GM19238 (cell line): ENCODE measurements around the gene SLC43A2.
"Not testable (repeated sequence)": the region's sequence is repeated elsewhere in the genome, so short reads cannot be mapped to it uniquely, and the experiment has no call there.

Source experiments
- DNase-seq: peaks from one replicate; pipeline ENCODE4 v3.0.0; 2011; ENCODE audit warnings: low spot score; ENCODE audit not compliant: insufficient read length

SLC43A2 gene

DNA sequence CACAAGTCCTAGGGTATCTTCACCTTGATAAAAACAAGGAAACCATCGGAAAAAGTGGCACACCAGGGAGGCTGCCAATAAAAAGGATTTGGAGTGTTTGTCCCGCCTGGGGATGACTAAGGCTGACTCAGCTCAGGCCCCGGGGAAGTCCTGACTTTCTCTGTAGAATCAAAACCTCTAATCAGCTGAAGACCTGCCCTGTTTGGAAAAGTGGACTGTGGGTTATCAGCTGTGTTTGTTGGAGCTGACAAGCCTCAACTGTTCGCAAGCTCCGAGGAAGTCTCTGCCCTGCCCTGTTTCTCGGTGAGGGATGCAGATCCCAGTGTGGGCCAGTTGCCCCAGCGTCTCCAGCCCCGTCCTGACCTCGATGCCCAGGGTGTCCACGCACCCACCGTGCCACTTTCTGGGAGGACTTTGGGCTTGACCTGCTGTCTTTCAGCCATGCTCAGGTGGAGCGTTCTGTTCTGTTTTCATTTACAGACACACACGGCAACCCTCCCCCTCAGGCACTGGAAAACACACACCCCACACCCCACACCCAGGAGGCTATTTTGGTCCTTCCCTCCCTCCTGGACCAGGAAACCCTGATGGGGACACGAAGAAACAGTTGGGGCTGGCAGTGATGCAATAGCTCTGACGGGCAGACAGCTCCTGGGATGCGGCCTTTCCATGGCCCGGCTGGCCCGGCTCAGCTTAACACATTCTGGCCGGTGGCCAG, 38.4 kb downstream of the SLC43A2 start:
- no peak for DNase-seq

DNA sequence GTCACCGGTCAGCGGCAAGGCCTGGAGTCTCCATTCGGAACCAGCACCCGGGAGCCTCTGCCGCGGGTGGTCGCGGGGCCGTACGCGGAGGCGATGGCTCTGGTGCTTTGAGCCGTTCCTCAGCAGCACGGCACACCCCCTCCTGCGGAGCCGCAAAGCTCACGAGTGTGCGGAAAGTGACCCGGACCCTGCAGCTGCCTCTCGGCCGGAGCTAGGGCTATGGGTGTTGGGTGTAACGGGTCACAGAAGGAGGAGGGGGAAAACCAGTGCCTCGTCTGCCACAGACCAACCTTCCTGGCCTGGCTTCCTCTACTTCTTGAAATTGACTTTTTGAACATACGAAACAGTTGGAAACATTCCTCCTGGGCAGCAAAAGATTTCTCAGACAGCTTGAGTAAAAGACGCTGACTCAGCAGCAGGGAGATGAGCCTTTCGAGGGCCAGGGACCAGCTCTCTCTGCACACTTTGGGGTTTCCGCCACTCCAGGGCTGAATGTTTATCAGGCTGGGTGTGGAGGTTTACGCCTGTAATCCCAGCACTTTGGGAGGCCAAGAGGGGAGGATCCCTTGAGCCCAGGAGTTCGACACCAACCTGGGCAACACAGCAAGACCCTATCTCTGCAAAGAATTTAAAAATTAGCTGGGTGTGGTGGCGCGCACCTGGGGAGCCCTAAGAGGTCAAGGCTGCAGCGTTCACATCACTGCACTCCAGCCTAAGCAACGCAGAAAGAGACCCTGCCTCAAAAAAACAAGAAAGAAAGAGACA, 39.6 kb downstream of the SLC43A2 start:
- no peak for DNase-seq

- DNase-seq = no peak
Observed at GRCh38 chr17:1584167-1584566, 44.5 kb downstream of the SLC43A2 start.

DNA sequence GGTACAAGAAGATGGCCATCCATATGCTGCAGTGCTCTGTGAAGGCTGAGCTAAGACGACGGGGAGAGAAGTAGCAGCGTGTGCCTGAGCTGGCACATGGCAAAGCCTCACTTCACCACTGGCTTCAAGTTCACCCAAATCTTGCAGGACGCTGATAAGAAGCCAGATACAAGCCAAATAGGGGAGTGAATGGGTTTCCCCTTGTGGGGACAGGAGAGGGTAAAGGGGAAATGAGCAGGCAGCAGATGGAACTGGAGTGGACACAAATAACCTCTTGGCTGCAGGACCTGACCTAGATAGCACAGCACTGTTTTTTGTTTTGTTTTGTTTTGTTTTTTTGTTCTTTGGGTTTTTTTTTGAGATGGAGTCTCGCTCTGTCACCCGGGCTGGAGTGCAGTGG, 45.1 kb downstream of the SLC43A2 start:
- DNase-seq = no peak

GRCh38 chr17:1582374-1582773, 46.3 kb downstream of the SLC43A2 start:
- DNase-seq = no peak

GRCh38 chr17:1580979-1581676, 47.5 kb downstream of the SLC43A2 start:
- DNase-seq = no peak

DNA sequence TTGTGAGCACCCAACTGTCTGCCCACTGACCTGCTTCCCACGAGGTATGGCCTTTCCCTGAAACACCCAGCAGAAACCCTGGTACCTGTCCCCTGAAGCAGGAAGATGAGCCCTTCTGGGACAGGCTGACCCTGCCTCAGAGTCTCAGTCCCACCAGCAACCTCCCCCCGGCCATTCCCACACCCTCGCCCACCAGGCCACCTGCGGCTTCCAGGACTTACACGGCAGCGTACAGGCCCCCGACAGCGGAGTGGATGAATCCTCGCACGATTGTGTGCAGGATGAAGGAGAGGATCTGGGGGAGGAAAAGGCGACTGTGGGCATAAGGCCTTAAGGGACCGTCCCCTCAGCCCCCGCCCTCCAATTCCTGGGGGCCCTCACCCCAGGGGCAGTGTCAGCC, 50.6 kb downstream of the SLC43A2 start:
- no peak for DNase-seq

DNA sequence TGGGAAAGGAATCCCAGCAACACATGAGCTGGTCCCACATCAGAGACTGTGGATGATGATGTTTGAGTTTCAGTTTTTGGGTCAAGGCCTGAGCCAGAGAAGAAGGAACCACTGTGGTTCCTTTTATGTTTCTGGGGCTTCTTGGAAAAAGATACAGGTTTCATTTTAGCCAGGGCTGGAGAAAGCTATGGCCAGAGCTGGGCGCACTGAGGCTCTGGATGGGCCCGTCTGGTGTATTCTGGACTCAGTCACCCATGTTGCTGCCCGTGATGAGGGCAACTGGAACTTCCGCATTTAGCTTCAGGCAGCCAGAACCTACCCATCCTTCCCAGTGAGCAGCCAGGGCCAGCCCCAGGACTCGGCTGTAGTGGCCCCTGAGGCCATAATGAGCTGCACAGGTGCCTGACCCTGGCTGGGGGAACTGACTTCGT, 51.0 kb downstream of the SLC43A2 start:
- DNase-seq = no peak

DNA sequence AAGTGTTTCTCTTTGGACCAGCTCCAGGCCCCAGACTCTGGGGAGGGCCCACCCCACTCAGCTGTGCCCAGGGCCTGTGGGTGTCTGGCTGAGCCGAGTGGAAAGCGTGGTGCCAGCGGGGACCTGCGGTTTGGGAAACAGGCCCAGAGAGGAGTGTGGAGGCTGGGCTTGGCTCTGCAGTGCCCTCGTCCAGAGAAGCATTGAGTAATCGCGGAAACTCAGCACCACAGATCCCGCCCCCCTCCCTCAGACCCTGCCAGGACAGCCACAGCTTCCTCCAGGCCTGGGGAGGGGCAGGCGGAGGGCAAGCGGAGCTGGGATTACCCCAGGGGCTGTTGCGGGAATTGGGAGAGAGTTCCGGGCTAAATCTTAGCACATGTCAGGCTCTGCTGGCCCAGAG, 51.5 kb downstream of the SLC43A2 start:
- peak; percentile 46 for DNase-seq

GRCh38 chr17:1576500-1576899, 52.1 kb downstream of the SLC43A2 start:
- DNase-seq = no peak

GRCh38 chr17:1574697-1575471, 53.8 kb downstream of the SLC43A2 start:
- no peak for DNase-seq

- peak; percentile 83 for DNase-seq
Observed at GRCh38 chr17:1573932-1574696, 54.5 kb downstream of the SLC43A2 start.

- DNase-seq = not testable (repeated sequence)
Observed at GRCh38 chr17:1572646-1573045, 56.0 kb downstream of the SLC43A2 start.

DNA sequence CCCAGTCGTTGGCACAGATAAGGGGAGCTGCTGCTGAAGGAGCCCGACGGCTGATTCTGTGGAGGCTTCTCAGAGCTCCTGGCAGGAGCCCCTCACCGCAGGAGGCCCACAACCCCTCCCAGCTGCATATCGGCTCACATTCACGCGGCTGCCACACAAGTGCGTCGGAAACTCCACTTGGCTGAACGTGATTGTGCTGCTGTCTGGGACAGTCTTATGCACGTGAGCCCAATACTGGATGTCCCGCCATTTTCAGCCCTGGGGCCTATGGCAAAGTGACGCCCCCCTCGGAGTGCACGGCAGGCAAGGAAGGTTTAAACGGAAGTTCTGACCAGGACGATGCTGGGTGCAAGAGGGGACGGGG, 57.3 kb downstream of the SLC43A2 start:
- DNase-seq = no peak

GRCh38 chr17:1568950-1569810, 59.5 kb downstream of the SLC43A2 start:
- DNase-seq = no peak

- DNase-seq = peak; percentile 66
Observed at GRCh38 chr17:1566505-1567199, 62.0 kb downstream of the SLC43A2 start.

DNA sequence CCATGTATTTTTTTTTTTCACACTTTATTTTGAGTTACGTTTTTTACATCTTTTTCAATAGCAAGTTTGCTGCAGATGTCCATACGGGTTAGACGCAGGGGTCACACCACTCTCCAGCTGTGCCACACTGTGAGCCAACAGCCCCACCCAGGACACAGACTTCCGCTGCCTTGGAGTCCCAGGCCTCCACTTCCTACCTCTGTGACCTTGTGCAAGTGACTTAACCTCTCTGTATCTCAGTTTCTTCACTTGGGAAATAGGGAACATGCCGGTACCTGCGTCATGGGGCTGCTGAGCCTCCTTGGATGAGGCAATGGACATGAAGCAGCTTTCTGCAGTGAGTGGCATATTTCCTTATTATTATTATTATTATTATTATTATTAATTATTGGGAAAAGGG, 62.8 kb downstream of the SLC43A2 start:
- no peak for DNase-seq

DNA sequence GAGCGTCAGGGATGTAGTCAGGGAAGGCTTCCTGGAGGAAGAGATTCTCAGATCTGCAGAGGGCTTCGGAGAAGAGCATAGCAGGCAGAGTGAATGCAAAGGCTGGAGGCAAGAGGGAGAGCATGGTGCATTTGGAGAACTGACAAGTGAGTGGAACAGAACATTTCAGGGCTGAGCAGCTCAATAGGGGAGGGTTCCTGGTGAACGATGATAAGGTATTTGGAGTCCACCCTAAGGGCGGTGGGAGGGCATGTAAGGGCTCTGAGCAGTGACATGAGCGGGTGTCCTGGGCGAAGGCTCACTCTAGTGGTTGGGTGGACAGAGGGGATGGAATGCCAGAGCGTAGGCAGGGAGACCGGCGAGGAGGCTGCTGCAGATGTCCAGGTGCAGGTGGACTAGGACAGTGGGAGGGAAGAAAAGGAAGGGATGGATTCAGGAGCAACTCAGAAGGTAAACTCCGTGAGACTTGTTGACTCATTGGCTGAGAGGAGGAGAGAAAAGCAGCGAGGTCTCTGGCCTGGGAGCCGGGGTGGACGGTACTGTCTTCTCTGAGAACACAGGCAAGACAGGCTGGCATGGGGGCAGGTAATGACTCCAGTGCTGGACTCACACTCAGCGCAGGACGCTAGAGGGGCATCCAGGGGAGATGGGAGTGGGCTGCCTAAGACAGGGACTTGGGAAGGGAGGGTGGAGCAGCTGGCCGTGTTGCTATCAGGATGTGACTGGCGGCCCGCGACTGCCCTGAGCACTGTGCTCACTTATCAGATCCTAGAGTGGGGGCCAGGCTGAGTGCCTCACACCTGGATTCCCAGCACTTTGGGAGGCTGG, 64.6 kb downstream of the SLC43A2 start:
- DNase-seq = no peak

- not testable (repeated sequence) for DNase-seq
Observed at GRCh38 chr17:1563471-1563785, 65.2 kb downstream of the SLC43A2 start.
